ENCODE data around the gene TESMIN.

Gene TESMIN

DNA sequence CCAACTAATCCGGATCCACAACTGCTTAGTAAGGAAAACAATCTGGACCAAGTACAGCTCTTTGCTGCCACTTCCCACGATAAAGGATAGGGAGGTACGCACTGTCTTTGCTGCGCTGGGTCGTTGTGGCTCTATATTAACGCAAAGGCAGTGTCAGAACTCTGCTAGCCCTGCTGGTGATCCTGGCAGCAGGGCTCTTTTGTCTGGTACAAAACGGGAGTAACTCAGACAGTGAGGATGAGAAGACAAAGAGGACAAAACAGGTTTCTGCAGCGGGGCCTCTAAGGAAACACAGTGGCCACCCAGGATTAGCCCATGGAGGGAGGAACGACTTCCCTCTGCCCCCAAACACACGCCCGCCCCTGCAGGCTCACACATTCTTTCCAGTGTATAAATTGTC lies 40.9 kb downstream of the TESMIN start:
- no peak for DNase-seq (ENCODE audit: low spot score)

DNA sequence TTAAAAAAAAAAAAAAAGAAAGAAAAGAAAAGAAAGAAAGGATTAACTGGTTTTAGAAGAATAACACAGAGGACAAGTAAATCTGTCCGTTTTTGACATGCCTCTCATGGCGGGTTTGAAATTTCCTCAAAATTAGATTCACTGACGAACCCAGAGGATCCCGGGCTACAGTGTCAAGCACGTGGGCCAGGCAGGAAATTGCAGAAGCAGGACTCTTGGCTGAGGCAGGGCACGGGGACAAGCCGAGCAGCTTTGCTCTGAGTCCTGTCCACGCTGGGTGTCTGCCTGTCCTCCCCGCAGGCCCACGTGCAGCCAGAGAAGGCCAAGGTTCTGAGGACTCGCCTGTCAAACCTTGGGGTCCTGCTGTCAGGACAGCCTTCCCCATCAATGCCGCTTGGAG lies 42.3 kb downstream of the TESMIN start:
- DNase-seq (ENCODE audit: low spot score), result no peak

DNA sequence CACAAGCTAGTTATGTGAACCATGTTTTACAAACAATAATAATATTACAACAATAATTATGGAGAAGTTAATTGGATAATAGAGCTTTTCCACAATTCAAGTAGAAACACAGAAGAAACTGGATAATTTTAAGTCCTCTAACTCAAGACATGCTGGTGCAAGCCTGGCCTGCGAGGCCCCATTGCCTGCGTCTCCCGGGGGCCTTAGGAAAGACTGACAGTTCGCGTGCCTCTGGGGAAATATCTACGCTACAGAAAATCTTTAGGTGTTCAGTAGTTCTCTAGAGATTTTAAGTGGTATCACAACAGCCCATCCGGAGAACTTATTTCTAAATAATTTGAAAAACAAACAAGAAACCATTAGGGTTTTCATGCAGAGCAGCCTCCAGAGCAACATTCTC lies 43.8 kb downstream of the TESMIN start:
- no peak for DNase-seq (ENCODE audit: low spot score)

DNA sequence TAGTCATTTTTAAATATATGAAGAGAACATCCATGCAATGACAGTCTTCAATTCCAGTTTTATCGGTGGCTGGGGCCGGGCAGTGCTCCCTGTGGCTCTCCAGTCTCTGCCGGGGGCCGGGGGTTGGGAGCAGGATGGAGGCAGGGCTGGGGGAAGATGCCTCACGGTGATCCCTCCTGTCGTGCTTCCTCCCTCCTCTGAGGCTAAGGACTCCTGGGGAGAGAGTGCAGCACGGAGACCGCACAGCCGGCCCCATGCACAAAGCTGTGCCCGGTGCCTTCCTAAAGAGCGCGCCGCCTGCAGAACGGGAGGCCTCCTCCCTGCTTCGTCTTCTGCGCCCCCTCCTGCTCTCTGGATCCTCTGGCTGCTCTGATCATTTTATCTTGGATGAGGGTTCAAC lies 46.4 kb downstream of the TESMIN start:
- no peak for DNase-seq (ENCODE audit: low spot score)

DNA sequence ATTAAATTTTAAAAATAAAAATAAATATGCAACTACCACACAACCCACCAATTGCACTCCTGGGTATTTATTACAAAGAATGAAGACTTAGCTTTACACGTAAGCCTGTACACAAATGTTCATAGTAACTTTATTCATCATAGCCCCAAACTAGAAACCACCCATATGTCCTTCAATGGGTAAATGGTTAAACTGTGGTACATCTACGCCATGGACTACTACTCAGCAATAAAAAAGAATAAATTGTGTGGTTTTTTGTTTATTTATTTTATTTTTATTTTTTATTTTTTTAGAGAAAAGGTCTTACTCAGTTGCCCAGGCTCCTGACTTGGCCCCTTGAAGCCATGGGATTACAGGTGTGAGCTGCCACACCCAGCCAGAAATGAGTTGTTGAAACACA lies 52.3 kb downstream of the TESMIN start:
- no peak for DNase-seq (ENCODE audit: low spot score)

DNA sequence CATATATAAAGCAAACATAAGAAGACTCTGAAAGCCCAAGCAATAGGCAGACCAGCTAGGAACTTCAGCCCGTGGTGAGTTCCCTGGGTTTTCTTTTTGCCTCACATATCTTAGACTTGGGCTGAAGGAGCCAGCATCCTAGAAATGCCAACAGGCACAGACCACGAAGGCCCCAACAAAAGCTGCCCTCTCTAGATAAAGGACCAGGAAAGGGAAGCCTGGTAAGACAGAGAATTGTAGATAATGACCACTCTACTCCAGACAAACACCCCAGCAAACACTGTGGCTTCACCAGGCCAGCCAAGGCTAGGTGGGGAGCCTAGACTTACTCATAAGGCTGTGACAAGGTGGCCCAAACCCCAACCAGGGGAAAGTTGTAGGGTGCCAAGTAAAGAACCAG lies 55.8 kb downstream of the TESMIN start:
- no peak for DNase-seq (ENCODE audit: low spot score)

DNA sequence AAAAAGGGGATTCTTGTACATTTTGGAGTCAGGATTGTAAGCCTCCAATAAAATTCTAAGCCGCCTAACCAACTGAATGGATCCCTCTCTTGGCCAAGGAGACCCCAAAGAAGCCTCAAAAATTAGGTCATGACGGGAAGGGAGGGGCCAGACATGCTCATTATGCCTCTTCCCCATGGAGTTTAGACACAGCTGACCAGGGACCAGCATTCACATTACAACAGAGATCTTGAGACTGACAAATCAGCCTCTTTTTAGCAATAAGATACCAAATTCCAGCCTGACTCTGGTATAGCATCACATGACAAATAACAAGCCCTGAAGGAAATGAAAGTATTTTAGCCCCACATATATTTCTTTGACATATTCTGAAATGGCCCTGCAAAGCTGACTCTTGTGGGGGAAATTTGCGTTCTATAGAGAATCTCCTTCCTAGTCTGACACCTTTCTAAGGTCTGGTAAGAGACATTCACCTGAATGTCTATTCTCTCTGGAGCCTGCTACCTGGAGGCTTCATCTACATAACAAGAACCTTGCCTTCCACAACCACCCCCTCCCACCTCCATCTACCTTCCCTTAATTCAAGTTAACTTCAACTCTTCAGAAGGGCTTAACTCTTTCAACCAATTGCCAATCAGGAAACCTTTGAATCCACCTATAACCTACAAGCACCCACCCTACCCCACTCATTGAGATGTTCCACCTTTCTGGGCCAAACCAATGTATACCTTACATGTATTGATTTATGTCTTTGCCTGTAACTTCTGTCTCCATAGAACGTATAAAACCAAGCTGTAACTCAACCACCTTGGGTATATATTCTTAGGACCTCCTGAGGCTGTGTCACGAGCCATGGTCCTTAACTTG lies 56.7 kb downstream of the TESMIN start:
- DNase-seq (ENCODE audit: low spot score), result no peak

DNA sequence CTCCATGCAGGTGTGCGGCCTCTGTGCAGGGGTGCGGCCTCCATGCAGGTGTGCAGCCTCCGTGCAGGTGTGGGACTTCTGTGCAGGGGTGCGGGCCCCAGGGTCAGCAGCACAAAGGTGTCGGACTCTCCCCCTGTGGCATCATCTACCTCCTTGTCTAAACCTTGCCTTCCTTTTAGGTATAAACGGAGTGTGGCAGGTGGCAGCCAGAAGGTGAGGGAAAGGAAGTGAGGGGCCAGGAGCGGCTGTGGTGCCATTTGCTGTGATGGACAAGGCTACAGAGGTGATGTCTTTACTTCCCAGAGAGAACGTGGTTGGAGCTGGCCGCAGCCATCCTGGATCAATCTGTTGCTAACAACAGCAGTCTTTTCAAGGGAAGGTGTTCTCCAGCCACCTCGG lies 57.8 kb downstream of the TESMIN start:
- no peak for DNase-seq (ENCODE audit: low spot score)

DNA sequence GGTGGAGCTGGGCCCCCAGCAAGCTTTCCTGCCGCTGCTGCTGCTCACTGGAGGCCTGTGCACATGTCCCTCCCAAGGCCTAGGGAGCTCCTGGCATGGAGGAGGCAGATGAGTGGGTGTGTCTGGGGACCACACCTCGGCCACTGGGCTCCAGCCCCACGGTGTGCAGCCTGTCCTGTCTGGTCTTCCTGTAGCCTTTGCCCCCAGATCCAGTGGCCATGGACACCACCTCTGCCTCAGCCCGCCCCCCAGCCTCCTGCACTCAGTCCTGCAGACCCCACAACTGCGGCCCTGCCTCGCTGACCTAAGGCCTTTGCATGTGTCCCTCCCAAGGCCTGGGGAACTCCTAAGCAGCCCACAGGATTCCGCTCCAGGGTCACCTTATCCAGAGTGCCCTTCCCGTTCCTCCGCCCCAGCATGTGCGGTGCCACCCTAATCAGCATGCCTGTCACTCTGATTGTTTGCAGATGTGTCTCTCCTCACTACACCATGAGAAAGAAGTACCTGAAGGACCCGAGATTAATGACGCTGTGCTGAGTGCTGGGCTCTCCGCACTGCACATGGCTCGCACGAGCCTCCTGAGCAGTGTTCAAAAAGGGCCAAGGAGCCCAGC lies 58.3 kb downstream of the TESMIN start:
- no peak for DNase-seq (ENCODE audit: low spot score)

DNA sequence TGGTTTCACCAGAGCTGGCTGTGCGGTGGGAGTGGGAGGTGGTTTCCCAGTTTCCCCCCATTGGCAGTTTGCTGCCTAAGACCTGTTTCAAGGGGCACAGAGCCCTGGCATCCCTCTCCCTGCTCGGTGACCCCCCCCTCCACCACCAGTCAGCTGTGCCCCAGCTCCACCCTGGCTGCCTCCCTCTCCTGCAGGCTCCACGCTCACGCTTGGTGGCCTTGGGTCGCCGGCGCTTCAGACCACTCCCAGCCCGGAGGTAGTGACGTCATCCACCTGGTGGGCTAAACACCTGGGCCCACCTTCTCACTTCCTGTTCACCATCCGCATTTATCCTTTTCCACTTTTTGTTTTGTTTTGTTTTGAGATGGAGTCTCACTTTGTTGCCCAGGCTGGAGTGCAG lies 59.2 kb downstream of the TESMIN start:
- no peak for DNase-seq (ENCODE audit: low spot score)

DNA sequence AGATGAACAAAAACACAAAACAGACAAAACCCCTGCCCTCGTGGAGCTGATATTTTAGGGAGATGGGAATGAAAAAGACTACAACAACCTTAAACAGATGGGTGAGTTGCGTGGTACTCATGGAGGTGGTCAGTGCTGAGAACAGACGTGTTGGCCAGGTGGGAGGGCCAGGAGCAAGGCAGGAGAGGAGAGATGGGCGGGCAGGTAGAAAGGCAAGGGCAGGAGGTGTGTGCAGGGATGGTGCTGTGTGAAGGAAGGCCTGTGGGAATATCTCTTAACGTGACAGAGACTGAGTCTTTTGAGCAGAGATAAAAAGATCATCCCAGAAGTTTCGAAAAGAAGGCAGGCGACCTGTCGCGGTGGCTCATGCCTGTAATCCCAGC lies 59.9 kb downstream of the TESMIN start:
- no peak for DNase-seq (ENCODE audit: low spot score)

DNA sequence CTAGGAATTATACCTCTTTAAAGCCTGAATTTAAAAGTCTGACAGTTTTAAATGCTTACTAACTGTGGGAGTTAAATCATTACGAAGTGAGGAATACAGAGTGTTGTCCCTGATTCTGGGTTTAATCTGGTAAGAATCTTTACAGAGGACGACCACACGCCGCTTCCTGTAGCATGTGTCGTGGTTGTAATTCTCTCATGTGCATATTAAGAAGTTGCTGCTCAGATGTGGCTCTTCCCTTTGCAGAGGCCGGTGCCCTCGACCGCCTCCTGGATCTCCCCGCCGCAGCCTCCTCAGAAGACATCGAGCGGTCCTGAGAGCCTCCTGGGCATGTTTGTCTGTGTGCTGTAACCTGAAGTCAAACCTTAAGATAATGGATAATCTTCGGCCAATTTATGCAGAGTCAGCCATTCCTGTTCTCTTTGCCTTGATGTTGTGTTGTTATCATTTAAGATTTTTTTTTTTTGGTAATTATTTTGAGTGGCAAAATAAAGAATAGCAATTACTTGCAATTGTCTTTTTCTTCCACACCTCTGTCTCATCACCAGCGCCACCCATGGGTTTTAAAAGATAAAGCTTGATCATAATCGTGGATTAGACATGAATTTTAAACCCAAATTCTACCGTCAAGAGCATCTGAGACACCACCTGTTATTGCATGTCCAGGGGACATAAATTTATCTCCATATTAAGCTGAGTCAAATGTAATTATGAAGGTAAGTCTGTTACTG lies 60.5 kb downstream of the TESMIN start:
- no peak for DNase-seq (ENCODE audit: low spot score)

DNA sequence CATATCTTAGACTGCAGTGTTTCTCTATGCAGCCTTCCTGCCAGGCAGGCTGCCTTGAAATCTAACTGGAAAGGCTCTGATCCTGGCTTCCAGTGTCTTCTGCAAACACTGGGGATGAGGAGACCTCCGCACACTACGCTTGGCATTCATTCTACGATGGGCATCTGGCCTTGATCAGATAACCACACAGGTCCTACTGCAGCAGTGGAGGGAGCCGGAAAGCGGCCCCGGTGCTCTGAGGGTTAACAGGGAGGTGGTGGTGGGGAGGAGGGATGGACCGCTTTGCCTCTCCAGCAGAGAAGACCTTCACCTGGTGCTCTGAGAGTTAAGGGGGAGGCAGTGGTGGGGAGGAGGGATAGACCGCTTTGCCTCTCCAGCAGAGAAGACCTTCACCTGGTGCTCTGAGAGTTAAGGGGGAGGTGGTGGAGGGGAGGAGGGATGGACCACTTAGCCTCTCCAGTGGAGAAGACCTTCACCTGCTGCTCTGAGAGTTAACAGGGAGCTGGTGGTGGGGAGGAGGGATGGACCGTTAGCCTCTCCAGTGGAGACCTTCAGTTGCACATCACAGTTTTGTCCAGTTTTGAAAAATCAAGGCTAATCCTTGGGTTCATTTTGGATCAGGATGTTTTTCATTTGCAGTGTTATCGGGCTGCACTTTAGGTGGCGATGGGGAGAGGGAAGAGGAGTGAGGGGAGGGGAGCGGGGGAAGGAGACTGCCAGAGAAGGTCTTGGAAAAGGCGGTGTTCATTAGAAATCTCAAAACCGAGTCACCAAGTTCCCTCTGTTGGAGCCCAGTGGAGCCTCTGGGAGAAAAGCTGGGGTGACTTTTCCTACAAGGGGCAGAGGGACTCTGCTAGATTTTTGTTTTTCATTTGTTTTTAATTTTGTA lies 61.3 kb downstream of the TESMIN start:
- no peak for DNase-seq (ENCODE audit: low spot score)

DNA sequence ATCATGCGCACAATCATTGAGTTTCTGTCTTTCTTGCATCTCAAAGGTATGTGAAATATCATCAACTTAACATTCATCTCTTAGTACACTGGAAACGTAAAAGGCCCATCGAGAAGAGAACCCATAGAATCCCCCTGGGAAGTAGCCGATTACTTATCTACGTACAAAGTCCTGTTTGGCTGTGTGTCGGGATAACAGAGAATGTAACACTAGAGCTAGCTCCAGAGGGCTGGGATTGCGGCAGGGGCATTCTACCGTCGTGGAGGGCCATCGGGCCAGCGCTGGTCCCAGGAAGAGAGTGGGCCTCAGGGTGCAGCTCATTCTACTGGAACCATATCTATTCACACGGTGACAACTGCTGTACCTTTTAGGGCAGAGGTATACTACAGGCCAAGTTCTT lies 62.4 kb downstream of the TESMIN start:
- no peak for DNase-seq (ENCODE audit: low spot score)

DNA sequence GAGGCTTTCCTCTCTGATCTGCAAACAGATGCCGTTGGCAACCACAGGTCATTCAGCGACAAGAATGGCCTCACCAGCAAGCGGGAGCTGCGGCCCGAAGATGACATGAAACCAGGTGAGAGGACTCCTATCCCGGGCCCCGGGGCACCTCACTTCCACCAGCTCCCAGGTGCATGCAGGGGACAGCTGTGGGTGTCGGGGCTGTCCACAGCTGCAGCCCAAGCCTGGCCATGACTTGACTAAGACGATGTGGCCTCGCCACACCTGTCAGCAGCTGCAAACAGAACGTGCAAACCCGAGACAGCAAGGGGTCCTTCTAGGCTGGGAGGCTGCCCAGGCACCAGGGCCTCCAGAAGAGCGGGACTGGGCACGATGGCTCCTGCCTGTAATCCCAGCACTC lies 63.3 kb downstream of the TESMIN start:
- no peak for DNase-seq (ENCODE audit: low spot score)

DNA sequence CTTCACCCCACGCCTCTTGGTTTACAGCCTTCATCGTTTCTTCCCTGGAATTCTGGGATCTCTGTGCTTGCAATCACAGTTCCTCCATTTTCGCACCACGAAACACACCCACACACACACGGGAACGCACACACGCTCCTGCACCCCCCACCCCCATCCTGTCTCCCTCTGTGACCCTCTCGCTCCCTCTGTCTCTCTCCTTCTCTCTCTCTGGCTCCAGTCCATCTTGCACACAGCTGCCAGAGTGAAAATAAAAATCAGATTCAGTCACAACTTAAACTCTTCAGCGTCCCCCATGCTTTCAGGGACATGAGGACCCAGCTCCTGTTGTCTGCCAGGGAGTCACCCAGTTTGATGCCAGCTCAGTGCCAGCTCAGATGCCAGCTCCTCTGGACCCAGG lies 64.0 kb downstream of the TESMIN start:
- DNase-seq (ENCODE audit: low spot score), result no peak

DNA sequence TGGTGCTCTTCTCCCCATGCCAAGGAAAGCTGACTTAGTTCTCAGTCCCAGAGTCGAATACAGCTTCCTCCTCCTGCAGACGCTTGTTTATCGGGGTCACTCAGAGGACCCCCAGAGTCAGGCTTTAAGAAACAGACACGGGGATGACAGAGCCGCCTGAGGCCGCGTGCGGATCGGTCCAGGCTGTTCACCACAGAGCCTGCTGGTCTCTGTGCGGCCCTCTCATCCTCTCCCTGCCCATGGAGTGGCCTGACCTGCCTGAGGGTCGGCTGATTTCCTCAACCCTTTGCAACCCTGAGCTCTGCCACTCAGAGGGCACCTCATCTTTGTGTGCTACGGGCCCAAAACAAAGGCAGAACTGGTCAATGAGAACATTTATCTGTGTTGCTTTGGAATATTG lies 64.8 kb downstream of the TESMIN start:
- DNase-seq (ENCODE audit: low spot score), result no peak

DNA sequence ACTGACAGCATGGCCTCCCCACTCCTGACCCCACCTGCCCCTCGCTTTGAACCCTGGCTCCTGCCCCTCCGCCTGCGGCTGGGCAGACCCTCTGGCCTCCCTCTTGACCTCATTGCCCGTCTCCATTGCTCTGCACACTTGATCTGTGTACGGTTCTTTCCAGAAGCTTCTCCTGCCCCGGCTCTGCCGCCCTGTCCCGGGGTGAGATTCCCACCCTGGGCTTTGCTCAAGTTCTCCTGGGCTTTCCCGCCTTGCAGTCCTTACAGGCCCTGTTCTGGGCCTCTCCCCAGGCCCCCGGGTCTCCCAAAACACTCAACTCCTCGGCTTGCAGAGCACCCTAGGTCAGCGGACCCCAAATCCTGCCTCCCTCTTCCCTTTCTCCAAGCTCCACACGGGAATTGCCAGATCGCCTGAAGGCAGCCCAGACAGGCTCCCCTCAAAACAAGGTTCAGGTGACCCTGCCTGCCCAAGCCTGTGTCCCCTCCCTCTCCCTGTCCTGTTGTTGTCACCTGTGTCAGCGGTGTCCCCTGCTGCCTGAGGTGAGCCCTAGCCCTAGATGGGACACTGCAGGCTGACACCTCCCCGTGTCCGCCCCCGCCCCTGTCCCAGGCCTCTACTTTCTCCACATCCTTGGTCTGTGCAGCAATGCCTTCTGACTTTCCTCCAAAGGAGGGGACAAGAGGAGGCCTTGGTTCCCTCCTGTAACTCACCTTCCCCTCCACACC lies 65.5 kb downstream of the TESMIN start:
- no peak for DNase-seq (ENCODE audit: low spot score)

DNA sequence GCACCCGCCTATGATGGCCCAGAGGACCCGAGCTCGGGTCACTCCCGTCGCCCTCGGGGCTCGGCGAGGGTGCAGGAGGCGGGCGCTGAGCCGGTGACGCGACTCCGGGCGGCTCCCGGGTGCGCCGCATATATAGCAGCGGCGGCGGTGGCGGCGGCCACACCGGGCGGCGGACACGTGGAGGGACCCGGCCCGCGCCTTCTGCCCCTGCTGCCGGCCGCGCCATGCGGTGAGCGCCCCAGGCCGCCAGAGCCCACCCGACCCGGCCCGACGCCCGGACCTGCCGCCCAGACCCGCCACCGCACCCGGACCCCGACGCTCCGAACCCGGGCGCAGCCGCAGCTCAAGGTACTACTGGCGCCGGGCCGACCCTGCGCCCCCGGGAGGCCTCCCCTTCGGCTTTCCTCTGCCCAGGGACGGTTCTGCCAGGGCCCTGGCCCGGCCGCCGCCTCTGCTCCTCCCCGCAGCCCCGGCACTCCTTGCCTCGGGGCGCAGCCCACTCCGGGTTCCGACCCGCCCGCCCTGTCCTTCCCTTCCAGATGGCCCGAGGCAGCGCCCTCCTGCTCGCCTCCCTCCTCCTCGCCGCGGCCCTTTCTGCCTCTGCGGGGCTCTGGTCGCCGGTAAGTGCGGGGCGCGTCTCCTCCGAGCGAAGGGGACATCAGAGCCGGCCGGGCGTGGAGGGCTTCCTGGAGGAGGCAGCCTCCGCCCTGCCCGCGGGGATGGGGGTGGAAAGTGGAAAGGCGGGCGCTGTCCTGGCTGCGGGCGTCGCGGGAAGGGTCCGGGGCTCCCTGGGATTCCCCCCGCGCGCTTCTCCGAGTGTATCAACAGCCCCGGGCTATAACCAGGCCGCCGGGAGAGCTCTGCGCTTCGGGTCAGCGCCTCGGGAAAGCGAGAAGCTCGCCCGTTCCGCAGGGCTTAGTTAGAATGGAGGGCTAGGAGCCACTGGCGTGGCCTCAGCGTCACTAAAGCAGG lies 66.6 kb downstream of the TESMIN start, which contains the start of gene GAL:
Gene GAL (plus strand): TSS at position 160 of the 972 bp plus-strand sequence. CDS start 380 bp downstream, at position 540.
- no peak for DNase-seq (ENCODE audit: low spot score)

Measured in putamen (tissue), 1 donor.